HEK293T (cell line): ENCODE measurements around the gene MTERF1.
"Not testable (repeated sequence)": the region's sequence is repeated elsewhere in the genome, so short reads cannot be mapped to it uniquely, and the experiment has no call there.

Experiments used
- CTCF ChIA-PET: fragments of 350-600 bp; formaldehyde crosslinking; extraction: SDS; loops from one replicate; lab custom pipeline; 2021; ENCODE audit warnings: antibody characterized with exemption, inconsistent platforms; lab: Yijun Ruan, JAX
- POLR2A ChIA-PET: fragments of 350-600 bp; formaldehyde crosslinking; extraction: SDS; loops from one replicate; lab custom pipeline; 2020; ENCODE audit warnings: antibody characterized with exemption, inconsistent platforms; lab: Yijun Ruan, JAX
- DNase-seq: peaks from one replicate; pipeline ENCODE4 v3.0.0; 2012; ENCODE audit warnings: mixed read lengths; ENCODE audit errors: extremely low spot score
- ARNT ChIP-seq: fragments of 450-650 bp; IDR thresholded peaks from 2 replicates; pipeline ENCODE4 v1.6.1; 2017; ENCODE audit warnings: mild to moderate bottlenecking
- BHLHE40 ChIP-seq: fragments of 450-650 bp; IDR thresholded peaks from 2 replicates; pipeline ENCODE4 v1.6.1; 2016; ENCODE audit warnings: mild to moderate bottlenecking, moderate library complexity, borderline replicate concordance
- CTBP1 ChIP-seq: fragments of 450-650 bp; IDR thresholded peaks from 2 replicates; pipeline ENCODE4 v1.6.1; 2016; ENCODE audit warnings: borderline replicate concordance
- ELF4 ChIP-seq: fragments of 450-650 bp; IDR thresholded peaks from 2 replicates; pipeline ENCODE4 v1.6.1; 2017; ENCODE audit warnings: antibody characterized with exemption
- FOXA1 ChIP-seq: fragments of 450-650 bp; IDR thresholded peaks from 2 replicates; pipeline ENCODE4 v1.6.1; 2016; ENCODE audit warnings: mild to moderate bottlenecking
- FOXK2 ChIP-seq: fragments of 450-650 bp; IDR thresholded peaks from 2 replicates; pipeline ENCODE4 v1.6.1; 2016; ENCODE audit warnings: mild to moderate bottlenecking
- FOXM1 ChIP-seq: fragments of 450-650 bp; IDR thresholded peaks from 2 replicates; pipeline ENCODE4 v1.6.1; 2017; ENCODE audit warnings: mild to moderate bottlenecking, borderline replicate concordance
- HDGF ChIP-seq: fragments of 450-650 bp; IDR thresholded peaks from 2 replicates; pipeline ENCODE4 v1.6.1; 2017; ENCODE audit warnings: antibody characterized with exemption, borderline replicate concordance
- L3MBTL2 ChIP-seq: fragments of 450-650 bp; conservative IDR thresholded peaks from 2 replicates; pipeline ENCODE4 v1.6.1; 2016; ENCODE audit warnings: mild to moderate bottlenecking
- LEF1 ChIP-seq: fragments of 450-650 bp; IDR thresholded peaks from 2 replicates; pipeline ENCODE4 v1.6.1; 2017; ENCODE audit warnings: mild to moderate bottlenecking, borderline replicate concordance
- NFRKB ChIP-seq: fragments of 450-650 bp; IDR thresholded peaks from 2 replicates; pipeline ENCODE4 v1.6.1; 2016; ENCODE audit warnings: mild to moderate bottlenecking, moderate library complexity
- SP1 ChIP-seq: fragments of 450-650 bp; IDR thresholded peaks from 2 replicates; pipeline ENCODE4 v1.6.1; 2017
- SUZ12 ChIP-seq: fragments of 450-650 bp; IDR thresholded peaks from 2 replicates; pipeline ENCODE4 v1.6.1; 2016; ENCODE audit warnings: mild to moderate bottlenecking
- TARDBP ChIP-seq: fragments of 450-650 bp; IDR thresholded peaks from 2 replicates; pipeline ENCODE4 v1.6.1; 2016
- ZNF384 ChIP-seq: fragments of 450-650 bp; IDR thresholded peaks from 2 replicates; pipeline ENCODE4 v1.6.1; 2016
- TF ChIP-seq, protein P1 (sequence below): fragments of 450-650 bp; IDR thresholded peaks from 2 replicates; pipeline ENCODE4 v1.6.1; 2016

Gene MTERF1

DNA sequence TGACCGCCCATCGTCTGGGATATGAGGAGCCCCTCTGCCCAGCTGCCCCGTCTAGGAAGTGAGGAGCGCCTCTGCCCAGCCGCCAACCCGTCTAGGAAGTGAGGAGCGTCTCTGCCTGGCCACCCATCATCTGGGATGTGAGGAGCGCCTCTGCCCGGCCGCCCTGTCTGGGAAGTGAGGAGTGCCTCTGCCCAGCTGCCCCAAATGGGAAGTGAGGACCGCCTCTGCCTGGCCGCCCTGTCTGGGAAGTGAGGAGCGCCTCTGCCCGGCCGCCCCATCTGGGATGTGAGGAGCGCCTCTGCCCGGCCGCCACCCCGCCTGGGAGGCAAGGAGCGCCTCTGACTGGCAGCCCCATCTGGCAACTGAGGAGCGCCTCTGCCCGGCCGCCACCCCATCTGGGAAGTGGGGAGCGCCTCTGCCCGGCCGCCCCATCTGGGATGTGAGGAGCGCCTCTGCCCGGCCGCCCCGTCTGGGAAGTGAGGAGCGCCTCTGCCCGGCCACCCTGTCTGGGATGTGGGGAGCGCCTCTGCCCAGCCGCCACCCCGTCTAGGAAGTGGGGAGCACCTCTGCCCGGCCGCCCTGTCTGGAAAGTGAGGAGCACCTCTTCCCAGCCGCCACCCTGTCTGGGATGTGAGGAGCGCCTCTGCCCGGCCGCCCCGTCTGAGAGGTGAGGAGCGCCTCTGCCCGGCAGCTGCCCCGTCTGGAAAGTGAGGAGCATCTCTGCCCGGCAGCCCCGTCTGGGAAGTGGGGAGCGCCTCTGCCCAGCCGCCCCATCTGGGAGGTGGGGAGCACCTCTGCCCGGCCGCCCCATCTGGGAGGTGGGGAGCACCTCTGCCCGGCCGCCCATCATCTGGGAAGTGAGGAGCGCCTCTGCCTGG is 7.1 kb upstream of the MTERF1 start:
- DNase-seq, CTCF ChIA-PET, POLR2A ChIA-PET: not testable (repeated sequence)

GRCh38 chr7:91883676-91884362 is 3.3 kb upstream of the MTERF1 start:
- TF ChIP-seq FOXK2 (no peak), FOXM1 (no peak)
- DNase-seq, result no peak
- ChIA-PET CTCF (no interaction called here), POLR2A (interaction anchor here (0.6 kb wide), 1 partner anchor 56 kb away, joined by 4 read pairs; the partner anchor contains the start of gene AKAP9)

DNA sequence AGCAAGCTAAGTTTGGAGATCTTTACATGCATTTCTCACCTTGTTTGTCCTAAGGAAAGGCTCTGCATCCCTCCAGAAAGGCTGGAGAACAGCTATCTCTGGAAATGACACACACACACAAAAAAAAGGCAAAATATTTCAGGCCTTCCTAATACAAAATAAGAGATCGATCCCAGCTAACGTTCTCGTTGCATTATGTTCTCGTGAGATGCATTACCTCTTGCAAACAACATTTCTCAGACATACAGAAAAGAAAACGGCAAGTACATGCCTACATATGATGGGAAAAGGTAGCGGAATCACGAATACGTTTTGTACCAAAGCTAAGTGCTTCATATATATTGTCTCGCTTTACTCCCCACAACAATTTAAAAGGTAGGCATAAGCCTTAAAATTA is 488 bp downstream of the MTERF1 start:
- ChIA-PET CTCF (interaction anchor here (1.0 to 2.1 kb wide), 4 partner anchors 11 to 615 kb away, joined by 3 to 10 read pairs (median 4); partner anchors contain the start of gene AKAP9), POLR2A (interaction anchor here (0.8 to 1.8 kb wide), 6 partner anchors 10 to 567 kb away, joined by 3 to 17 read pairs (median 4); partner anchors contain the start of genes AKAP9 and GATAD1)
- TF ChIP-seq ZNF384 (no peak), HDGF (no peak), CTBP1 (no peak), ARNT (no peak), FOXM1 (no peak), BHLHE40 (no peak), L3MBTL2 (no peak), FOXK2 (no peak), TARDBP (no peak), LEF1 (no peak), SP1 (no peak), ELF4 (no peak)
- TF ChIP-seq, protein P1, sequence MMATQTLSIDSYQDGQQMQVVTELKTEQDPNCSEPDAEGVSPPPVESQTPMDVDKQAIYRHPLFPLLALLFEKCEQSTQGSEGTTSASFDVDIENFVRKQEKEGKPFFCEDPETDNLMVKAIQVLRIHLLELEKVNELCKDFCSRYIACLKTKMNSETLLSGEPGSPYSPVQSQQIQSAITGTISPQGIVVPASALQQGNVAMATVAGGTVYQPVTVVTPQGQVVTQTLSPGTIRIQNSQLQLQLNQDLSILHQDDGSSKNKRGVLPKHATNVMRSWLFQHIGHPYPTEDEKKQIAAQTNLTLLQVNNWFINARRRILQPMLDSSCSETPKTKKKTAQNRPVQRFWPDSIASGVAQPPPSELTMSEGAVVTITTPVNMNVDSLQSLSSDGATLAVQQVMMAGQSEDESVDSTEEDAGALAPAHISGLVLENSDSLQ, result no peak
- no peak for DNase-seq

DNA sequence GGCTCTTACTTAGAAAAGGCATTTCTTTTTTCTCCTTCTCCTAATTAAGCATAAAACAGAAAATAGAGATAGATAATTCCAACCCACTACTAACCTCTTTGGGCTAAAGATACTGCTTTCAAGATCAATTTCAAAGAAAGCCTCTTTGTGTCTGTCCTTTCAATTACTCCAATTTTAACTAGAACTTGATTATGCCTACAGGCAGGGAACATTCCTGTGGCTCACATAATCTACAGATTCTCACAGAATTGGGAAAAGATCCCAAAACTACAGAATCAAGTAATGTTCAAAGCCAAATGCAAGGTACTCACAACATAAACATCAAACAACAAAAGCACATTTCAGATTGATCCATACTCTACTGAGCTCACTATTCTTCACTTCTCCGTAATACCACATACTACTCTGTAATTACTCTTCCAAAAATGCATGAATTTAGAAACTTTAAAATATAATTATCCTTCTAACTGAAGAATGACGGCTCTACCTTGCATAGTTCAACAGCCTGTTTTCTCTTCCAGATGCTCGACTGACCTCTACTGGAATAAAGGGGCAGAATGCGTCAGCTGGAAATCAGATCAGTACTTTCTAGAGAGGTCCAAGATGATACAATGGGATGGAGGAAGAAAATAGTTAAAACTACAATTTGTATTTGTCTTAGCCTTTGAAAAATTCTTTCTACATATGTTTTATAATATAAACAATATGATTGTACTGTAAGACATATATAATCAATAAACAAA is 3.9 kb downstream of the MTERF1 start:
- no peak for DNase-seq
- TF ChIP-seq BHLHE40, result no peak
- TF ChIP-seq CTBP1, result no peak
- TF ChIP-seq HDGF, result no peak
- TF ChIP-seq L3MBTL2, result no peak
- ChIA-PET CTCF (interaction anchor here (0.8 to 1.7 kb wide), 2 partner anchors 46 to 48 kb away, joined by 3 to 4 read pairs; no protein-coding TSS in a partner anchor), POLR2A (interaction anchor here (1.4 kb wide), 1 partner anchor 258 kb away, joined by 3 read pairs; the partner anchor contains the start of gene CYP51A1)

DNA sequence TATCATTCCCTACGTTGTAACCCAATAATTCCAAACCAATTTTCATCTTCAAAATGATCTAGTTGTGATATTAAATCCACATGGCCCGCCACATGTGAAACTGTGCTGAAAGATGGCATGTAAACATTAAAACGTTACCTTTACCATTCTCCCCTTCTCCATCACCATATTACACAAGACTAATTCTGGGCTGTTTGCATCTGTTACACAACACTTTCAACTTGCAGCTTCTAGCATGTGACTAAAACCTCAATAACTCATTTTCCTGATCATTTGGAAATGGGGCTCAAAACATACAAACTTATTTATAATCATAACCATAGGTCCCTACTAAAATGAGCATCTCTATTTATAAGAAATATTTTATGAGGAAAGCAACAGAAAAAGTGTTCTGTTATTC is 4.7 kb downstream of the MTERF1 start:
- CTCF ChIA-PET, result interaction anchor here (1.7 kb wide), 1 partner anchor 47 kb away, joined by 4 read pairs; no protein-coding TSS in a partner anchor
- no peak for DNase-seq
- TF ChIP-seq TARDBP, result no peak
- TF ChIP-seq HDGF, result no peak
- TF ChIP-seq FOXM1, result no peak
- no peak for TF ChIP-seq LEF1
- TF ChIP-seq FOXA1, result no peak
- TF ChIP-seq NFRKB, result no peak
- TF ChIP-seq ELF4, result no peak
- TF ChIP-seq FOXK2, result no peak
- no peak for TF ChIP-seq BHLHE40
- TF ChIP-seq SP1, result no peak
- TF ChIP-seq ARNT, result no peak
- TF ChIP-seq SUZ12, result no peak
- no peak for TF ChIP-seq CTBP1
- no peak for TF ChIP-seq ZNF384
- no peak for TF ChIP-seq L3MBTL2
- TF ChIP-seq, protein P1, result no peak

GRCh38 chr7:91872928-91873327 is 7.6 kb downstream of the MTERF1 start:
- TF ChIP-seq HDGF, result no peak
- no peak for TF ChIP-seq FOXA1
- TF ChIP-seq NFRKB, result no peak
- TF ChIP-seq ZNF384, result no peak
- no peak for TF ChIP-seq BHLHE40
- TF ChIP-seq TARDBP, result no peak
- TF ChIP-seq, protein P1, result no peak
- TF ChIP-seq LEF1, result no peak
- TF ChIP-seq FOXK2, result no peak
- TF ChIP-seq FOXM1, result no peak
- TF ChIP-seq ELF4, result no peak
- TF ChIP-seq ARNT, result no peak
- TF ChIP-seq SP1, result no peak
- no peak for TF ChIP-seq CTBP1
- no peak for TF ChIP-seq L3MBTL2
- no peak for TF ChIP-seq SUZ12
- no peak for DNase-seq
- POLR2A ChIA-PET, result no interaction called here
- CTCF ChIA-PET, result no interaction called here

More for the DNA sequence above, 4.7 kb downstream of the MTERF1 start:
- POLR2A ChIA-PET, result no interaction called here
